ENCODE results near the gene EGR1. TPM values are rescaled to one million over a fixed set of nuclear protein-coding genes. Genes with fewer than 3 reads are reported as not detected.

Gene EGR1
- total RNA-seq, 1 experiment from 2014 or later = 173 TPM

DNA sequence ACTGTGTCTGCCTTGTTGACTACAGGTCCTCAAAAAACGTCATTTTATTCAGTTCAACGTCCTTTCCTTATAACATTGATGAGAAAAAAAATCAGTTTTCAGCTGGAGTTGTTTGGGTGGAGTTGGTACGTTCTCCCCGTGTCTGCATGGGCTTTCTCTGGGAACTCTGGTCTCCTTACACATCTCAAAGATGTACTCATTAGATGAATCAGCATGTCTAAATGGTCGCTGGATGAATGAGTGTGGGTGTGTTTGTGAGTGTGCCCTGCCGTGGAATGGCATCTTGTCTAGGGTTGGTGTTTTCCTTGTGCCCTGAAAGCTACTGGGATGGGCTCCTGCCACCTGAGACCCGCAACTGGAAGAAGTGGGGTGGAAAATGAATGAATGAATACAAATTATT, 30.1 kb downstream of the EGR1 start:
- Histone ChIP-seq H3K4me1 (ENCODE audit: control insufficient read depth in 1 of 2, insufficient read depth in 2 of 2, low read length in 2 of 2) (peaks cover 16 to 33% of the 10 kb centered on the region in 2 experiments), H2AFZ (ENCODE audit: low read depth, low read length, poor library complexity, severe bottlenecking) (no peak overlapping the region), H3K9me3 (ENCODE audit: control insufficient read depth in 1 of 2, insufficient read depth in 1 of 2, low read depth in 1 of 2, low read length in 2 of 2) (no peaks in the 10 kb centered on the region), H3K9me2 (ENCODE audit: insufficient read depth) (no peaks in the 10 kb centered on the region), H3K9ac (ENCODE audit: low read length) (no peak overlapping the region), H4K20me1 (ENCODE audit: insufficient read depth) (no peaks in the 10 kb centered on the region), H3K27me3 (ENCODE audit: insufficient read depth, low read length) (no peaks in the 10 kb centered on the region), H3K79me2 (ENCODE audit: insufficient read depth, low read length) (no peaks in the 10 kb centered on the region), H3K36me3 (ENCODE audit: control insufficient read depth in 1 of 2, insufficient read depth in 2 of 2, low read length in 2 of 2) (no peaks in the 10 kb centered on the region), H3K4me2 (ENCODE audit: low read length) (no peak overlapping the region), H3K27ac (ENCODE audit: low read depth, low read length) (no peak overlapping the region), H3K4me3 (replicated peaks in 1 of 2; ENCODE audit: low read depth in 1 of 2, low read length in 2 of 2) (no peak overlapping the region)
- intact Hi-C loops (cut with micrococcal nuclease) = no loop called here
- TF ChIP-seq FOSL1 (IDR thresholded peaks at IDR 0.05; ENCODE audit: low read depth) (no peak), ZNF274 (IDR thresholded peaks at IDR 0.05; ENCODE audit: low read depth, low read length) (no peak), SP1 (IDR thresholded peaks at IDR 0.05; ENCODE audit: low read depth) (no peak), POLR2A (IDR thresholded peaks at IDR 0.05; ENCODE audit: borderline replicate concordance, extremely low read depth, insufficient read depth, insufficient read length) (no peak), EGR1 (IDR thresholded peaks at IDR 0.05; ENCODE audit: low read depth) (no peak), SRF (IDR thresholded peaks at IDR 0.05; ENCODE audit: low read depth) (no peak), JUND (IDR thresholded peaks at IDR 0.05) (no peak), ELF1 (IDR thresholded peaks at IDR 0.05; ENCODE audit: borderline replicate concordance, low read depth) (no peak), YY1 (IDR thresholded peaks at IDR 0.05; ENCODE audit: extremely low read depth, insufficient replicate concordance, low read depth, low read length) (no peak), EZH2phosphoT487 (IDR thresholded peaks at IDR 0.05; ENCODE audit: borderline replicate concordance) (no peak), RAD21 (IDR thresholded peaks at IDR 0.05; ENCODE audit: low read depth) (no peak), POLR2AphosphoS5 (IDR thresholded peaks at IDR 0.05; ENCODE audit: low read depth, low read length) (no peak), CEBPB (IDR thresholded peaks at IDR 0.05; ENCODE audit: low read depth) (no peak)
- TF ChIP-seq, protein P1, sequence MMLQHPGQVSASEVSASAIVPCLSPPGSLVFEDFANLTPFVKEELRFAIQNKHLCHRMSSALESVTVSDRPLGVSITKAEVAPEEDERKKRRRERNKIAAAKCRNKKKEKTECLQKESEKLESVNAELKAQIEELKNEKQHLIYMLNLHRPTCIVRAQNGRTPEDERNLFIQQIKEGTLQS (IDR thresholded peaks at IDR 0.05) = no peak
- TF ChIP-seq, protein P2, sequence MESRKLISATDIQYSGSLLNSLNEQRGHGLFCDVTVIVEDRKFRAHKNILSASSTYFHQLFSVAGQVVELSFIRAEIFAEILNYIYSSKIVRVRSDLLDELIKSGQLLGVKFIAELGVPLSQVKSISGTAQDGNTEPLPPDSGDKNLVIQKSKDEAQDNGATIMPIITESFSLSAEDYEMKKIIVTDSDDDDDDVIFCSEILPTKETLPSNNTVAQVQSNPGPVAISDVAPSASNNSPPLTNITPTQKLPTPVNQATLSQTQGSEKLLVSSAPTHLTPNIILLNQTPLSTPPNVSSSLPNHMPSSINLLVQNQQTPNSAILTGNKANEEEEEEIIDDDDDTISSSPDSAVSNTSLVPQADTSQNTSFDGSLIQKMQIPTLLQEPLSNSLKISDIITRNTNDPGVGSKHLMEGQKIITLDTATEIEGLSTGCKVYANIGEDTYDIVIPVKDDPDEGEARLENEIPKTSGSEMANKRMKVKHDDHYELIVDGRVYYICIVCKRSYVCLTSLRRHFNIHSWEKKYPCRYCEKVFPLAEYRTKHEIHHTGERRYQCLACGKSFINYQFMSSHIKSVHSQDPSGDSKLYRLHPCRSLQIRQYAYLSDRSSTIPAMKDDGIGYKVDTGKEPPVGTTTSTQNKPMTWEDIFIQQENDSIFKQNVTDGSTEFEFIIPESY (IDR thresholded peaks at IDR 0.05; ENCODE audit: extremely low read depth, insufficient replicate concordance, low read length) = no peak
- TF ChIP-seq, protein P3, sequence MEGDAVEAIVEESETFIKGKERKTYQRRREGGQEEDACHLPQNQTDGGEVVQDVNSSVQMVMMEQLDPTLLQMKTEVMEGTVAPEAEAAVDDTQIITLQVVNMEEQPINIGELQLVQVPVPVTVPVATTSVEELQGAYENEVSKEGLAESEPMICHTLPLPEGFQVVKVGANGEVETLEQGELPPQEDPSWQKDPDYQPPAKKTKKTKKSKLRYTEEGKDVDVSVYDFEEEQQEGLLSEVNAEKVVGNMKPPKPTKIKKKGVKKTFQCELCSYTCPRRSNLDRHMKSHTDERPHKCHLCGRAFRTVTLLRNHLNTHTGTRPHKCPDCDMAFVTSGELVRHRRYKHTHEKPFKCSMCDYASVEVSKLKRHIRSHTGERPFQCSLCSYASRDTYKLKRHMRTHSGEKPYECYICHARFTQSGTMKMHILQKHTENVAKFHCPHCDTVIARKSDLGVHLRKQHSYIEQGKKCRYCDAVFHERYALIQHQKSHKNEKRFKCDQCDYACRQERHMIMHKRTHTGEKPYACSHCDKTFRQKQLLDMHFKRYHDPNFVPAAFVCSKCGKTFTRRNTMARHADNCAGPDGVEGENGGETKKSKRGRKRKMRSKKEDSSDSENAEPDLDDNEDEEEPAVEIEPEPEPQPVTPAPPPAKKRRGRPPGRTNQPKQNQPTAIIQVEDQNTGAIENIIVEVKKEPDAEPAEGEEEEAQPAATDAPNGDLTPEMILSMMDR (IDR thresholded peaks at IDR 0.05 in 2 of 3, conservative IDR thresholded peaks at IDR 0.05 in 1 of 3; ENCODE audit: borderline replicate concordance in 1 of 3, insufficient read depth in 1 of 3, low read depth in 2 of 3, low read length in 2 of 3) = no peak
- TF ChIP-seq, protein P4, sequence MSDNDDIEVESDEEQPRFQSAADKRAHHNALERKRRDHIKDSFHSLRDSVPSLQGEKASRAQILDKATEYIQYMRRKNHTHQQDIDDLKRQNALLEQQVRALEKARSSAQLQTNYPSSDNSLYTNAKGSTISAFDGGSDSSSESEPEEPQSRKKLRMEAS (IDR thresholded peaks at IDR 0.05) = no peak
- TF ChIP-seq, protein P5, sequence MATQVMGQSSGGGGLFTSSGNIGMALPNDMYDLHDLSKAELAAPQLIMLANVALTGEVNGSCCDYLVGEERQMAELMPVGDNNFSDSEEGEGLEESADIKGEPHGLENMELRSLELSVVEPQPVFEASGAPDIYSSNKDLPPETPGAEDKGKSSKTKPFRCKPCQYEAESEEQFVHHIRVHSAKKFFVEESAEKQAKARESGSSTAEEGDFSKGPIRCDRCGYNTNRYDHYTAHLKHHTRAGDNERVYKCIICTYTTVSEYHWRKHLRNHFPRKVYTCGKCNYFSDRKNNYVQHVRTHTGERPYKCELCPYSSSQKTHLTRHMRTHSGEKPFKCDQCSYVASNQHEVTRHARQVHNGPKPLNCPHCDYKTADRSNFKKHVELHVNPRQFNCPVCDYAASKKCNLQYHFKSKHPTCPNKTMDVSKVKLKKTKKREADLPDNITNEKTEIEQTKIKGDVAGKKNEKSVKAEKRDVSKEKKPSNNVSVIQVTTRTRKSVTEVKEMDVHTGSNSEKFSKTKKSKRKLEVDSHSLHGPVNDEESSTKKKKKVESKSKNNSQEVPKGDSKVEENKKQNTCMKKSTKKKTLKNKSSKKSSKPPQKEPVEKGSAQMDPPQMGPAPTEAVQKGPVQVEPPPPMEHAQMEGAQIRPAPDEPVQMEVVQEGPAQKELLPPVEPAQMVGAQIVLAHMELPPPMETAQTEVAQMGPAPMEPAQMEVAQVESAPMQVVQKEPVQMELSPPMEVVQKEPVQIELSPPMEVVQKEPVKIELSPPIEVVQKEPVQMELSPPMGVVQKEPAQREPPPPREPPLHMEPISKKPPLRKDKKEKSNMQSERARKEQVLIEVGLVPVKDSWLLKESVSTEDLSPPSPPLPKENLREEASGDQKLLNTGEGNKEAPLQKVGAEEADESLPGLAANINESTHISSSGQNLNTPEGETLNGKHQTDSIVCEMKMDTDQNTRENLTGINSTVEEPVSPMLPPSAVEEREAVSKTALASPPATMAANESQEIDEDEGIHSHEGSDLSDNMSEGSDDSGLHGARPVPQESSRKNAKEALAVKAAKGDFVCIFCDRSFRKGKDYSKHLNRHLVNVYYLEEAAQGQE (IDR thresholded peaks at IDR 0.05; ENCODE audit: low read depth) = no peak
- ChIA-PET POLR2A (no interaction called here), RAD21 (ENCODE audit: low non-redundant PET in 1 of 2, low total read pairs in 2 of 2, uncharacterized antibody in 2 of 2, unreplicated experiment in 2 of 2) (no interaction called here), CTCF (interaction anchor here (1.5 kb wide), 1 partner anchor 8 kb away, joined by 6 read pairs; no protein-coding TSS in a partner anchor)
- DNase-seq (ENCODE audit: low read depth, low spot score) = no peak
- no TSS peak for BruUV-seq (replicated peaks)
- ATAC-seq = no peak
